ENCODE results near the gene KPTN.

- TF ChIP-seq EZH2 (IDR thresholded peaks at IDR 0.05; ENCODE audit: insufficient read depth, poor library complexity, severe bottlenecking), result no peak
- no peak for TF ChIP-seq EZH2phosphoT487 (IDR thresholded peaks at IDR 0.05; ENCODE audit: insufficient read depth, low read depth)
Measured at GRCh38 chr19:47492571-47493377, 8.8 kb upstream of the KPTN start.
